Astrocyte (in vitro differentiated cells and primary cell): ENCODE results near the gene PNPLA5.

ENCODE experiments used
- EZH2 ChIP-seq: IDR thresholded peaks from 2 replicates; pipeline ENCODE4 v1.6.1; 2012; ENCODE audit warnings: mild to moderate bottlenecking, low read length, inconsistent platforms; ENCODE audit not compliant: insufficient read depth
- TF ChIP-seq, protein P1 (sequence below): IDR thresholded peaks from 2 replicates; pipeline ENCODE4 v1.5.1; 2011; ENCODE audit warnings: low read depth, mild to moderate bottlenecking, inconsistent platforms, low read length, moderate library complexity; ENCODE audit not compliant: insufficient read depth

DNA sequence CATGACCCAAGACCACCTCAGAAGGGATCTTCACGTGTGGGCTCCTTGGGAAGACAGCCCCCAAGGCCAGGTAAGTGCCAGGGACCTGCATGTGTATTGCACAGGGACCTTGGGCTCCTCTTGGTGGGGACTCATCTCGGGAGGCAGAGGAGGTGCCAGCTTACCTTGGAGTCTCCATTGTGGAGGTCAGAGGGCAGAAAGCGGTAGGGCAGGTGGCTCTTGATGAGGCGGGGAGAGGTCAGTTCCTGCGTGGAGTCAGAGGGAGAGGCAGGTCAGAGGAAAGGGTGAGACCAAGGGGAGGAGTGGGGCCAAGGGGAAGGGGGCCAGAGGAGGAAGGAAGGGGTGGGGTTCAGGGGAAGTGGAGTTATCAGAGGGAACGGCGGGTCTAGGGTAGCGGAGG, 52.0 kb downstream of the PNPLA5 start:
- TF ChIP-seq, protein P1, sequence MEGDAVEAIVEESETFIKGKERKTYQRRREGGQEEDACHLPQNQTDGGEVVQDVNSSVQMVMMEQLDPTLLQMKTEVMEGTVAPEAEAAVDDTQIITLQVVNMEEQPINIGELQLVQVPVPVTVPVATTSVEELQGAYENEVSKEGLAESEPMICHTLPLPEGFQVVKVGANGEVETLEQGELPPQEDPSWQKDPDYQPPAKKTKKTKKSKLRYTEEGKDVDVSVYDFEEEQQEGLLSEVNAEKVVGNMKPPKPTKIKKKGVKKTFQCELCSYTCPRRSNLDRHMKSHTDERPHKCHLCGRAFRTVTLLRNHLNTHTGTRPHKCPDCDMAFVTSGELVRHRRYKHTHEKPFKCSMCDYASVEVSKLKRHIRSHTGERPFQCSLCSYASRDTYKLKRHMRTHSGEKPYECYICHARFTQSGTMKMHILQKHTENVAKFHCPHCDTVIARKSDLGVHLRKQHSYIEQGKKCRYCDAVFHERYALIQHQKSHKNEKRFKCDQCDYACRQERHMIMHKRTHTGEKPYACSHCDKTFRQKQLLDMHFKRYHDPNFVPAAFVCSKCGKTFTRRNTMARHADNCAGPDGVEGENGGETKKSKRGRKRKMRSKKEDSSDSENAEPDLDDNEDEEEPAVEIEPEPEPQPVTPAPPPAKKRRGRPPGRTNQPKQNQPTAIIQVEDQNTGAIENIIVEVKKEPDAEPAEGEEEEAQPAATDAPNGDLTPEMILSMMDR, result no peak
- no peak for TF ChIP-seq EZH2
